Panc1 (cell line): ENCODE measurements around the gene RPS14.

ENCODE experiments used
- POLR2AphosphoS5 ChIP-seq: IDR thresholded peaks from 2 replicates; pipeline ENCODE4 v1.6.1; 2012; ENCODE audit warnings: mild to moderate bottlenecking, low read depth, low read length, moderate library complexity
- TCF7L2 ChIP-seq: IDR thresholded peaks from 2 replicates; pipeline ENCODE4 v1.6.1; 2011; ENCODE audit warnings: mild to moderate bottlenecking, low read depth, low read length, inconsistent platforms
- TF ChIP-seq, protein P1 (sequence below): fragments of 450-650 bp; IDR thresholded peaks from 2 replicates; pipeline ENCODE4 v1.5.1; 2017; ENCODE audit warnings: mild to moderate bottlenecking

DNA sequence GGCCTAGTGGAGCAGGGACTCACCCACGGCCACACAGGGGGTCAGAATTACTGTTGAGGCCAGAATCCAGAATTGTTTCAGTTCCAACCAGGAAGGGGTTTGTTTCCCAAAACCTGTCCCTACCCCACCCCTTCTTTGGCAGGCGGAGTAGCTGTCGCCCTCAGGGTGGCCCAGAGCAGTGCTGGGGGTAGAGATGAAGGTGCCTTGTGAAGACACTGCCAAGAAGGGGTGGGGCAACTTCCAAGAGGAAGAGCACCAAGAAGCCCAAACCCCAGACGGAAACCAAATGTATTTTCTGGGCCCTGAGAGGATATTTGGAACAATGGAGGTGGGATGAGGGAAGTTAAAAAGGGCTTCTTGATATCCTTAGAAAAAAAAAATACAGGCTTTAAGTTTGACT, 47.0 kb upstream of the RPS14 start:
- TF ChIP-seq, protein P1, sequence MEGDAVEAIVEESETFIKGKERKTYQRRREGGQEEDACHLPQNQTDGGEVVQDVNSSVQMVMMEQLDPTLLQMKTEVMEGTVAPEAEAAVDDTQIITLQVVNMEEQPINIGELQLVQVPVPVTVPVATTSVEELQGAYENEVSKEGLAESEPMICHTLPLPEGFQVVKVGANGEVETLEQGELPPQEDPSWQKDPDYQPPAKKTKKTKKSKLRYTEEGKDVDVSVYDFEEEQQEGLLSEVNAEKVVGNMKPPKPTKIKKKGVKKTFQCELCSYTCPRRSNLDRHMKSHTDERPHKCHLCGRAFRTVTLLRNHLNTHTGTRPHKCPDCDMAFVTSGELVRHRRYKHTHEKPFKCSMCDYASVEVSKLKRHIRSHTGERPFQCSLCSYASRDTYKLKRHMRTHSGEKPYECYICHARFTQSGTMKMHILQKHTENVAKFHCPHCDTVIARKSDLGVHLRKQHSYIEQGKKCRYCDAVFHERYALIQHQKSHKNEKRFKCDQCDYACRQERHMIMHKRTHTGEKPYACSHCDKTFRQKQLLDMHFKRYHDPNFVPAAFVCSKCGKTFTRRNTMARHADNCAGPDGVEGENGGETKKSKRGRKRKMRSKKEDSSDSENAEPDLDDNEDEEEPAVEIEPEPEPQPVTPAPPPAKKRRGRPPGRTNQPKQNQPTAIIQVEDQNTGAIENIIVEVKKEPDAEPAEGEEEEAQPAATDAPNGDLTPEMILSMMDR, result no peak
- TF ChIP-seq POLR2AphosphoS5 (no peak), TCF7L2 (no peak)
